ENCODE results near the gene MRPL28. TPM values are rescaled to one million over a fixed set of nuclear protein-coding genes. Genes with fewer than 3 reads are reported as not detected.

Gene MRPL28
- total RNA-seq, 1 donor, result 55.4 TPM

DNA sequence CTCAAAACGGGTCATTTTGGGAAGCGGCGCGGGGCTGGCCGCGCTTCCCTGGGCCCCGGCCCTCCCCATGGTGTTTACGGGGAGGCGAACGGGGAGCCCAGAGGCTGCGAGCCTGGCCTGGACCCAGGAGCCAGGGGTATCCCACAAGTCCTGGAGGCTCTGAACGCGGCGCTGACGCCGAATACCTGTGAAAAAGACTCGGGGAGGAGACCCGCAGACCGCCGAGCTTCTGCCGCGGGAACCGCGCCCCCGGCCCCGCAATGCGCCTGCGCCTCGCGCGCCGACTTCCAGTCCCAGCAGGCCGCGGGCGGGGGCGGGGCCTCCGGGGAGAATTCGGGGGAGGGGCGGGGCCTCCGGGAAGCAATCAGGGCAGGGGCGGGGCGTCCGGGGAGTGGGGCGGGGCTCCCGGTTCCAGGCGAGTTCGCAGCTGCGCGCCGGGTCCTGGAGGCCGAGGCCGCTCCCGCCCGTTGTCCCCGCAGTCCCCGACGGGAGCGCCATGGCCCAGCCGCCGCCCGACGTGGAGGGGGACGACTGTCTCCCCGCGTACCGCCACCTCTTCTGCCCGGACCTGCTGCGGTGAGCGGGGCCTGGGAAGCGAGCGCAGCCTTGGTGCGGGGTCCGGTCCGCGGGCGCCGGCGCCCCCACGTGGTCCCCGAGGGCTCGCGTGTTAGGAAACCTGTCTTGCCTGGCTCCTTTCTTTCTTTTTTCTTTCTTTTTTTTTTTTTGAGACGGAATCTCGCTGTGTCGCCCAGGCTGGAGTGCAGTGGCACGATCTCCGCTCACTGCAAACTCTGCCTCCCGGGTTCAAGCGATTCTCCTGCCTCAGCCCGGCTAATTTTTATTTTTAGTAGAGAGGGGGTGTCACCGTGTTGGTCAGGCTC, 31.4 kb upstream of the MRPL28 start, which contains the start of gene DECR2:
Gene DECR2, plus strand, starts transcription at position 418 of the 881 bp plus-strand sequence. Its CDS starts 79 bp downstream, at position 497.
- Histone ChIP-seq H3K4me3 (ENCODE audit: insufficient read depth, low read length) (peak within 1 kb of the TSS; percentile 90), H3K27me3 (ENCODE audit: insufficient read depth, low read length) (no peaks in the 10 kb centered on the region), H3K36me3 (ENCODE audit: insufficient read depth, low read length) (peaks cover 6% of the 10 kb centered on the region), H3K4me1 (ENCODE audit: insufficient read depth, low read length) (peaks cover 9% of the 10 kb centered on the region), H4K20me1 (ENCODE audit: insufficient read depth, low read length) (peaks cover 7% of the 10 kb centered on the region), H3K9me3 (ENCODE audit: low read depth, low read length) (no peaks in the 10 kb centered on the region), H3K27ac (ENCODE audit: low read depth, low read length) (peak within 1 kb of the TSS; percentile 70), H2AFZ (ENCODE audit: low read length) (peak within 1 kb of the TSS; percentile 80), H3K79me2 (ENCODE audit: insufficient read depth, low read length) (peaks cover 19% of the 10 kb centered on the region), H3K4me2 (ENCODE audit: insufficient read depth, low read length) (peak within 1 kb of the TSS; percentile 81)
- TF ChIP-seq, protein P1, sequence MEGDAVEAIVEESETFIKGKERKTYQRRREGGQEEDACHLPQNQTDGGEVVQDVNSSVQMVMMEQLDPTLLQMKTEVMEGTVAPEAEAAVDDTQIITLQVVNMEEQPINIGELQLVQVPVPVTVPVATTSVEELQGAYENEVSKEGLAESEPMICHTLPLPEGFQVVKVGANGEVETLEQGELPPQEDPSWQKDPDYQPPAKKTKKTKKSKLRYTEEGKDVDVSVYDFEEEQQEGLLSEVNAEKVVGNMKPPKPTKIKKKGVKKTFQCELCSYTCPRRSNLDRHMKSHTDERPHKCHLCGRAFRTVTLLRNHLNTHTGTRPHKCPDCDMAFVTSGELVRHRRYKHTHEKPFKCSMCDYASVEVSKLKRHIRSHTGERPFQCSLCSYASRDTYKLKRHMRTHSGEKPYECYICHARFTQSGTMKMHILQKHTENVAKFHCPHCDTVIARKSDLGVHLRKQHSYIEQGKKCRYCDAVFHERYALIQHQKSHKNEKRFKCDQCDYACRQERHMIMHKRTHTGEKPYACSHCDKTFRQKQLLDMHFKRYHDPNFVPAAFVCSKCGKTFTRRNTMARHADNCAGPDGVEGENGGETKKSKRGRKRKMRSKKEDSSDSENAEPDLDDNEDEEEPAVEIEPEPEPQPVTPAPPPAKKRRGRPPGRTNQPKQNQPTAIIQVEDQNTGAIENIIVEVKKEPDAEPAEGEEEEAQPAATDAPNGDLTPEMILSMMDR (IDR thresholded peaks at IDR 0.05; ENCODE audit: extremely low read depth, low read depth, low read length), result peak; percentile 31
- DNase-seq (ENCODE audit: insufficient read length, low spot score, missing footprints), result peak; percentile 100

DNA sequence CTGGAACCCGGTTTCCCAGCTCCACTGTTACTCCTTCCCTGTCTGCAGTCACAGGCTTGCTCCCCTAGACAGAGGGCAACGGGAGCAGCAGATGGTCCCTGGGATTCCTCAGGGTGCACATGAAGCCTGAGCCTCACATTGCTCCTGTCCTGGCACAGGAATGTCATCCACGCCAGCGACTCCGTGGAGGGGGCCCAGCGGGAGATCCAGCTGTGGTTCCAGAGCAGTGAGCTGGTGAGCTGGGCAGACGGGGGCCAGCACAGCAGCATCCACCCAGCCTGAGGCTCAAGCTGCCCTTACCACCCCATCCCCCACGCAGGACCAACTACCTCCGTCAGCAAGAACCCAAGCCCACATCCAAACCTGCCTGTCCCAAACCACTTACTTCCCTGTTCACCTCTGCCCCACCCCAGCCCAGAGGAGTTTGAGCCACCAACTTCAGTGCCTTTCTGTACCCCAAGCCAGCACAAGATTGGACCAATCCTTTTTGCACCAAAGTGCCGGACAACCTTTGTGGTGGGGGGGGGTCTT, 29.8 kb upstream of the MRPL28 start:
- Histone ChIP-seq H3K4me2 (ENCODE audit: insufficient read depth, low read length) (peak overlapping the region; percentile 66), H3K27me3 (ENCODE audit: insufficient read depth, low read length) (no peaks in the 10 kb centered on the region), H3K36me3 (ENCODE audit: insufficient read depth, low read length) (peaks cover 6% of the 10 kb centered on the region), H3K4me1 (ENCODE audit: insufficient read depth, low read length) (peaks cover 9% of the 10 kb centered on the region), H3K4me3 (ENCODE audit: insufficient read depth, low read length) (peak overlapping the region; percentile 90), H4K20me1 (ENCODE audit: insufficient read depth, low read length) (peaks cover 7% of the 10 kb centered on the region), H3K27ac (ENCODE audit: low read depth, low read length) (no peak overlapping the region), H2AFZ (ENCODE audit: low read length) (no peak overlapping the region), H3K79me2 (ENCODE audit: insufficient read depth, low read length) (peaks cover 19% of the 10 kb centered on the region), H3K9me3 (ENCODE audit: low read depth, low read length) (no peaks in the 10 kb centered on the region)
- TF ChIP-seq, protein P1 (IDR thresholded peaks at IDR 0.05; ENCODE audit: extremely low read depth, low read depth, low read length), result no peak
- DNase-seq (ENCODE audit: insufficient read length, low spot score, missing footprints), result peak; percentile 66

DNA sequence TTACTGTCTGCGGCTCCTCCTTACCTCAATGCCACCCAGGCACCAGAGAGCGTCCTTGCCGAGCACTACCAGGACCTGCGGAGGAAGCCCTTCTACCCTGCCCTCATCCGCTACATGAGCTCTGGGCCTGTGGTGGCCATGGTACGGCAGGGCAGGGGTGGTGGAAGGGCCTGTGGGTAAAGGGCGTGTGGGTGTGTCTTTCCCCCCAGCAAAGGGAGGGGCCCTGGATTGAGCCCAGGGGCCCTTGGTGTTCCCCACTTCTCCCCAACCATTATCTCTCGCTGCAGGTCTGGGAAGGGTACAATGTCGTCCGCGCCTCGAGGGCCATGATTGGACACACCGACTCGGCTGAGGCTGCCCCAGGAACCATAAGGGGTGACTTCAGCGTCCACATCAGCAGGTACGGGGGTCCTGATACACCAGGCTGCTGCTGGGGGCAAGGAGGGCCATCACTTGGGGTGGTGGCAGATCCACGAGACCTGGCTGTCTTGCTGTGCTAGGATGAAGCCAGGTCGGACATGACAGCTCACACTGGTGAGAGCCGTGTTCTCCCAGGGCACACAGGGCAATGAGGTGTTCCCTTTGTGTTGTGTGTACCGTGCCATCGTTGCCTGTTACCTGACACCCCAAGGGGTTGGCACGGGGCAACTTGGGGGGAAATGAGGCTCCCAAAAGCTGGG, 29.1 kb upstream of the MRPL28 start:
- DNase-seq (ENCODE audit: insufficient read length, low spot score, missing footprints), result peak; percentile 52
- H3K27ac ChIP-seq (ENCODE audit: low read depth, low read length), result no peak overlapping the region
- TF ChIP-seq, protein P1 (IDR thresholded peaks at IDR 0.05; ENCODE audit: extremely low read depth, low read depth, low read length), result no peak
- H2AFZ ChIP-seq (ENCODE audit: low read length), result no peak overlapping the region
- H3K4me3 ChIP-seq (ENCODE audit: insufficient read depth, low read length), result no peak overlapping the region
- peaks cover 9% of the 10 kb centered on the region for H3K4me1 ChIP-seq (ENCODE audit: insufficient read depth, low read length)
- peaks cover 17% of the 10 kb centered on the region for H3K79me2 ChIP-seq (ENCODE audit: insufficient read depth, low read length)
- H3K4me2 ChIP-seq (ENCODE audit: insufficient read depth, low read length), result no peak overlapping the region
- H3K27me3 ChIP-seq (ENCODE audit: insufficient read depth, low read length), result no peaks in the 10 kb centered on the region
- H3K9me3 ChIP-seq (ENCODE audit: low read depth, low read length), result no peaks in the 10 kb centered on the region
- peaks cover 7% of the 10 kb centered on the region for H4K20me1 ChIP-seq (ENCODE audit: insufficient read depth, low read length)
- H3K36me3 ChIP-seq (ENCODE audit: insufficient read depth, low read length), result peaks cover 6% of the 10 kb centered on the region

All from osteoblast (primary cell).